GM21423 (cell line): ENCODE measurements around the gene JUND.
A peak's percentile ranks its signal among the peaks of the same experiment; 100 is the strongest.
"Not testable (repeated sequence)": the region's sequence is repeated elsewhere in the genome, so short reads cannot be mapped to it uniquely, and the experiment has no call there.

Experiments used
- ATAC-seq: cut with Tn5 transposase; IDR thresholded peaks from one replicate; pipeline ENCODE4 v1.9.1; 2021; ENCODE audit warnings: mild to moderate bottlenecking, moderate library complexity; ENCODE audit not compliant: unreplicated experiment

Gene JUND

DNA sequence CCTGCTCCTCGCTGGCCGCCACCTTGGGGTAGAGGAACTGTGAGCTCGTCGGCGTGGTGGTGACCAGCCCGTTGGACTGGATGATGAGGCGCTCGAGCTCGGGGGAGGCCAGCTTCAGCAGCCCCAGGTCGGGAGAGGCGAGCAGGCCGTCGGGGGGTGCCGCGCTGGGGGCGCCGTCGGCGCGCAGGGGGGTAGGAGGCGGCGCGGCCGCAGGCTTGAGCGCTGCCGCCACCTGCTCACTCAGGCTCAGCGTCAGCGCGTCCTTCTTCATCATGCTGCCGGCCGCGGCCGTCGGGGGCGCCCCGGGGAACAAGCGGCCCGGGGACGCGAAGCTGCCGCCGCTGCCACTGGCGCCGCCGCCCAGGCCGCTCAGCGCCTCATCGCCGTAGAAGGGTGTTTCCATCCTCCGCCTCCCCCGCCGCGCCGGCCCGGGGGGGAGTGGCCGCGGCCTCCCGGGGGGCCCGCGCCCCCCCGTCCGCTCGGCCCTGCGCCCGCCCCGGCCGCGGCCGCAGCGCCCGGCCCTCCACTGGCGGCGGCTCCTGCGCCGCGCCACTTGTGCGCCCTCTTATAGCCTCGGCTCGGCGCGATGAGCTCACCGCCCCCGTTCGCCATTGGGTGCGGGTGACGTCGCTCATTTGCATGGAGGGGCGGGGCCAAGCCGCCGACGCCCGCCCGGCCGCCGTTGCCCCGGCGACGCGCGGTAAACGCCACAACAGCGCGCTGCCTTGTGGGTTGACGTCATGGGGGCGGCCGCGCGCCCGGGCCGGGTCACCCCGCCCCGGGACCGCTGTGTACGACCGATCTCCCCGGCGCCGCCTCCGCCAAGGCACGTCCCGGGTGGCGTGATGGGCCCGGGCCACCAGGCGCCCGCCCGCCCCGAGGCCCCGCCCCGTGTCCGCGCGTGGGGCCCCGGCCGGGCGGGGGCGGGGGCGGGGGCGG is at the start of gene JUND:
TSS of gene JUND (minus strand) at position 541 of the 939 bp plus-strand sequence. CDS start at position 403, 138 bp downstream.
- ATAC-seq = peak; percentile 62

DNA sequence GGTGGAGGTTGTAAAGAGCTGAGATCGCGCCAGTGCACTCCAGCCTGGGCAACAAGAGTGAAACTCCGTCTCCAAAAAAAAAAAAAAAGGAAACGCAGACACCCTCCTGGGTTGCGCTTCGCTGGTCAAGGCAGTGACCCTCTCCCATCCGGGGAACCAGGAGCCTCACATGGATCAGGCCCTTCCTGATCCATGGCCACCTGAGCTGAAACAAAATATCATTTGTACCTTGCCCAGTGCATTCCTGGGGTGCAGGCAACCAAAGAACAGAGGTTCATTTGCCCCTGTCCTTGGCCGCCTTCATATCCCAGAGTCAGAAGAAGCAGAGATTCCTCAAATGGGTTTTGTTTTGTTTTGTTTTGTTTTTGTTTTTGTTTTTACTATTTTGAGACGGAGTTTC is 49.4 kb upstream of the JUND start:
- no peak for ATAC-seq

DNA sequence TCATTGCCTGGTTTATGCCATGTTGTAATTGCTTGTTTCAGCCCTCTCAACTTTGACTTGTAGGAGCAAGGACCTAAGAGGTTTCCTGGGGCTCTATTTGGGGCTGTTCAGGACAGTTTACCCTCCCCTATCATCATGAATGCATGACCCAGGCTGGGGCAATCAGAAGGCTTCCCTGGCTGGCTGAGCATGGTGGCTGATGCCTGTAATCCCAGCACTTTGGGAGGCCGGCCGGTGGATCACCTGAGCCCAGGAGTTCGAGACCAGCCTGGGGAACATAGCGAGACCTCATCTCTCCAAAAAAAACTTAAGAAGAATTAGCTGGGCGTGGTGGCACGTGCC is 47.6 kb upstream of the JUND start:
- ATAC-seq = no peak

DNA sequence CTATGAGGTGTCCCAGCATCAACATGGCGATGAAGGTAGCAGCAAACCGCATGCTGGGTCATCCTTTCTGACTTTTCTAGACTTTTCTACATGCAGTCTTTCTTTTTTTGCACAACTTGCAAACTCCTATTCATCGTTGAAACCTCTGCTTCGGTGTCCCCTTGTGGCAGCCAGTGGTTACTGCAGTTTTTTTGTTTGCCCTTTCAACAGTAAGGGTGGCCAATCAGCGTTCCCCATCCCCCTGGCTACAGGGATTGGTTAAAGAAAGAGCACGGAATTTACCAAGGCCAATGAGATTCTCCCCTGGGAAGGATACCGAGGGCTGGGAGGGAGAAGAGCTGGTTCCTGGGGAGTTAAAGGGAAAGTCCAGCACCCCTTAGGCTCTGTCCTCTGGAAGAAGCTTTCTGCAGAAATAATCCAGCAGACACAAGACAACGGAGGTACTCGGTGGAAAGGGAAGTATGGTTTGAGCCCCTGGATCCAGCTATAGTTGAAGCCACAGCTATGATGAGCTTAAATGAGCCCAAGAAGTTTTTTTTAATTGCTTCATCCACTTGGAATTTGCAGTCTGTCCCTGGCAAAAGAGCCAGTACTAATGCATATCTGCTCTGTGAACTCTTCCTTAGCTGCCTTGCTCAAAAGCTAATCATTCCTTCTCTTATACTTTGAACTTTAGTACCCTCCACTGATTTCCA is 47.1 kb upstream of the JUND start:
- ATAC-seq = peak; percentile 88

DNA sequence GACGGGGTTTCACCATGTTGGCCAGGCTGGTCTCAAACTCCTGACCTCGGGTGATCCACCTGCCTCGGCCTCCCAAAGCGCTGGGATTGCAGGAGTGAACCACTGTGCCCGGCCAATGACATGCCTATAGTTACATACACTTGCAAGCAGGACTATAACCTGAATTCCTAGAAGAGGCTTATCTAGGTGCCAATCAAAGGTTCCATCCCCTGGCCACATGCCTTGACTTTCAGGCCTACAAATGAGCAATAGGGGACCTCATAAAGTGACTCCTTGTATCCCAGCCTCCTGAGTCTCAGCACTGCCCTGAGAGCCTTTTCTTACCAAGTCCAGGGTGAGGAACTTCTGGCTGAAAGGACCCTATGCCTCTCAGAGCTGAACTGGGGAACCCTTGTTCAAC is 45.4 kb upstream of the JUND start:
- no peak for ATAC-seq

DNA sequence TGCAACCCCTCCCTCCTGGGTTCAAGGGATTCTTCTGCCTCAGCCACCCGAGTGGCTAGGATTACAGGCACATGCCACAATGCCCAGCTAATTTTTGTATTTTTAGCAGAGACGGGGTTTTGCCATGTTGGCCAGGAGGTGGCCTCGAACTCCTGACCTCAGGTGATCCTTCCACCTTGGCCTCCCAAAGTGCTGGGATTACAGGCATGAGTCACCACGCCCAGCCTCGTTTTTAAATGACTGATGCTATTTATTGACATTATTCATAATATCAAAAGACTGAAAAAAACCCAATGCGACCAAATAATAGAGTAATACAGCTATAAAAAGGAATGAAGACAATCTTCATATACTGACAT is 42.9 kb upstream of the JUND start:
- not testable (repeated sequence) for ATAC-seq

DNA sequence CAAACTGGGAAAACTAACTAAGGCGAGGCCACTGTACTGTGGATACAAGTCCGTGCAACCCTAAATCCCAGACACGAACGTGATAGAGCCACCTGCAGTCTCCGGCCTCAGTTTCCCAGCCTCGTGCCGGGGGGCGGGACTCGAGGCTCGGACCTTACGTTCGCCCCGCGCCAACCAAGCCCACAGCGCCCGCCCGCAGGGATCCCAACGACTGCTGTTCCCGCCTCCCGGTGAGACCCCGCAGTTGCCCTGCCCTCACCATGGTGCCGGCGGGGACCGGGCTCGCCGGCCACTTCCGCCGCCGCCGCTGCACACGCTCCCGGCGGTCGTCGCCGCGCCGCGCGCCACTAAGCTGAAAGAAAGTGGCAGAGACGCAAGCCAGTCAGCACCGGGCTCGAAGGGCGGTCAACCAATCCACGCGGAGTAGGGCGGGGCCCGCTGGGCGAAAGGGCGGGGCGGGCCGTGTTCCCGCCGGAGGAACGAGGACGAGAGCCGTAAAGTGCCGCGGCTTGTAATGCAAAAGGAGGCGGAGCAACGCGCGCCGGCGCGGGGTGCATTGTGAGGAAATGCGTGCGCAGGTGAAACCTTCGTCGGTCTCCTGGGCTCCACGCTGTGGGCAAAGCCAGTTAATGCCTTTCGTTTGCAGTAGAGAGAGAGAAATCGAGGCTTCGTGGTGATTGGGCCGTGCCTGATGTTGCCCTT is 41.5 kb upstream of the JUND start, which contains the start of gene LSM4:
TSS of gene LSM4 (minus strand) at position 318 of the 702 bp plus-strand sequence. CDS start at position 262, 56 bp downstream.
- peak; percentile 89 for ATAC-seq

DNA sequence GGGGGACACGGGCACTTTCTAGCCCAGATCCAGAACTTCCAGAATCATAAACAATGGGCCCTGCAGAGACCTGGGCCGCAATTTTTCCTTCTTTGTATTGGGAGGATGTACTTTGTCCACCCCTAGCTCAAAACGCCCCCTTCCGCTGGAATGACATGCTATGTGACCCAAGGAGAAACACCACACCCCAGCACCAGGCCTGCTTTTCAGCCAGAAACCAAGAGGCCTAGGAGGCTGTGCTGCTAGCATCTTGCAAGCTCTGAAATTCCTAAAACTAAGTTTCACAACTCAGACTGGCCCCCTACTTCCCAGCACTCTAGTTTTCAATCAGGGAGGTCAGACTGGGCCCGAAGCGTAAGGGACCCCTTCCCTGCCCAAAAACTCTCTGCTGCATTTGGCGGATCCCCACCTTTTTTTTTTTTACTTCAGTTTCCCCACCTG is 40.9 kb upstream of the JUND start:
- ATAC-seq = no peak

DNA sequence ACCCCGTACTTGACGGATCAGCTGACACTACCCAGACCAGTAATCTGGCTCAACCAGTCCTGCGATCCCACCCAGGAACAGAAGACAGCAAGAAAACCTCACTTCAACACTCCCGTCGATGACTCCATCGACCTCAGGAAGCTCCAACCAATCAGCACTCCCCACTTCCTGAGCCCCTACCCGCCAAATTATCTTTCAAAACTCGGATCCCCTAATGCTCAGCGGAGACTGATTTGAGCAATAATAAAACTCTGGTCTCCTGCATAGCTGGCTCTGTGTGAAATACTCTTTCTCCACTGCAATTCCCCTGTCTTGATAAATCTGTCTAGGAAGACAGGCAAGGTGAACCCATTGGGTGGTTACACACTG is 40.3 kb upstream of the JUND start:
- no peak for ATAC-seq

DNA sequence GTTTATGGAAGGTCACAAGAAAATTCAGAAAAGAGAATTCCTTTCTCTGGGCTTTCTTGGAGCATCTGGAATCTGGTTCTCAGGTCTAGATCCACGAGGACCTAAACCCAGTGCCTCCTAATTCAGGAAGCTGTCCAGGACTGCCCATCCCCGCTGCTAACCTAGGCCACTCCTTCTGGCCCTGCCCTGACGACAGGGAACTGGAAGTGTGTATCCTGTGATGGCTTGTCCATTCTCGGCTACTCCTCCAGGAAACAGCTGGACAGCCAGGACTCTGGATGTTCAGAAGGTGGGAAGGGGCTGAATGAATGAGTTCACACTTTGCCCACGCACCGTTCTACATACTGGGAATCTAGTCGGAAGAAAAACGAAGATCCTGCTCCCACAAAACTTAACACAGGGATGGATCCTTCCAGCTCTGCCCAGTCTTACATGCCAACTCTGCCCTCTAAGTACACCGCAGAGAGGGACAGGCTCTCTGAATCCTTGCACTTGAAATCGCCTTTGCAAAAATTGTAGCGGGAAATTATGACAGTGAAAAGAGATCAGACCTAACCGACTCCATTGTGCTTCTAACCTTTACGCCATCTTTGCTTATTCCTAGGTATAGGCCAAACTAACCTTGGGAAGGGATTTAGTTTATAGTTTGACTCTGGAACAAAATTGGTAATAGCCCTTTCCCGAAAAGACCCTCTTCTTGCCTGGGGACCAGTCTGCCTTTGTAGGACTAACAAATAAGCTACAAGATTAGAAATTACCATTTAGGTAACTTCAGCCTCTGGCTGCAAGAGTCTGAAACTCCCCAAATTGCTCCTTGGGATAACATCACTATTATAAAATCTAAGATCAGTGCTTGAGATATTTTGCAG is 39.7 kb upstream of the JUND start:
- no peak for ATAC-seq

DNA sequence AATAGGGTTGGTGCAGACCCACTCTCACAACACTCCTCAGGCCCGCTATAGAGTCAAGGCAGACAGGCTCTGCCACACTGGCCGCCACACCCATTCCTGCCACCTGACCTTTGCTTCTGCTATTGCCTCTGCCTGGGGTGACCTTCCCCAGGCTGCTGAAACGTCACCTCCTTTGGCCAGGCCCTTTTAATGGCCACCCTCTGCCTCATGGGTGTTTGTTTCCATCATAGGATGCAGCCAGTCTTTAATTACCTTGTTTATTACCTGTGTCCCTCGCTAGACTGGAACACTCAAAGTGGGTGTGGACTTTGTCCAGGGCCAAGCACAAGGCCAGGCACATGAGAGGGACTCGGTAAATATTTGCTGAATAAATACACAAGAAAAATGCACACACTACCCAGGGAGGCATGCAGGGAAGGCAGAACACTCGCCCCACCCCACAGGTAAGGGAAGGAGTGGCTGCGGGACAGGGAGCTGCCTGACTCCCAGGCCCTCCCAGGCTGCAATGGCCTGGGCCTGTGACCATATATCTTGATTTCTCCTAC is 38.2 kb upstream of the JUND start:
- ATAC-seq = no peak

DNA sequence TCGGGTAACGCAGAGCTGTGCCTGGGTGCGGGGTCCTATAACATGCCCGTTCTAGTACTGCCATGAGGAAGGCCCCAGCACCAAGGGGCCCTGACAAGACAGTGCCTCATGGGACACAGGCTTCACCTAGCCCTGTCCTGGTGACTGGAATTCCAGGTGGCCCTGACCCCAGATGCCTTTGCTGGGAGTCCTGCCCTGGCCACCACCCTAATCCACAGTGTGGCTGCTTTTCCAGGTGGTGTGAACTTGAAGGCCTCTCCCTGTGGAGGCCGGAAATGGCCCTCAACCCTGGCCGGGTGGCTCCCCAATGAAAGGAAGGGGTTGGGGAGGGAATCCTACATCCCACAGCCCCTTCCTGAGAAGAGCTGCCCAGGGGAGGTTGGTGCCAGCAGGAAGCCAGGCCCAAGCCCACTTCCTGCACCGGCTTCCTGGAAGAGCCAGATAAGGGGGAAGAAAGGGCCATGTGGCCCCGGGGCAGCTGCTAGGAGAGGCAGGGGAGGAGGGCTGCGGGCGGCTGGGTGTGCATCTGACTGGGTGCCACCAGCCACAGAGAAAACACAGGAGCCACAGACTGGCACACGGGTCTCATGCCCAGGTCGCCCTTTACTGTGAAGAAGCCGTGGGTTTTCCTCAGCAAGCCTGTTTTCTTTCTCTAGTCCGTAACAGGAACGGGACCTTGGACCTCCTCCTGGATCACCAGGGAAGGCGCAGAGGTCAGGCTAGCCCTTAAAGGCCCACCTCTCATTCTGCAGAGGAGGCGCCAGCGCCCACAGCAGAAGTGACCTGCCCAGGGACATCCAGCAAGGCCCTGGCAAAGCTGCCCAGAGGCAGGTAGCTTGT is 36.8 kb upstream of the JUND start:
- ATAC-seq = no peak

DNA sequence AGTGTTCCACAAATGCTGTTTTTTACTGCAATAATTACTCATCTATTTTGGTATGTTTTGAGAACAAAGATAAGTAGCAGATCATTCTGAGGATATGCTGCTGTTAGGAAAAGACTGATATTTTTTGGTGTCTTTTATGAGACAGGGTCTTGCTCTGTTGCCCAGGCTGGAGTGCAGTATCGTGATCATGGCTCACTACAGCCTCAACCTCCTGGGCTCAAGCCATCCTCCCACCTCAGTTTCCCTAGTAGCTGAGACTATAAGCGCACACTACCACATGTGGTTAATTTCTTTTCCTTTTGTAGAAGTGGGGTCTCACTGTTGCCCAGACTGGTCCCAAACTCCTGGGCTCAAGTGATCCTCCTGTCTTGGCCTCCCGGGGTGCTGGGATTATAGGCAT is 32.0 kb upstream of the JUND start:
- ATAC-seq = no peak

DNA sequence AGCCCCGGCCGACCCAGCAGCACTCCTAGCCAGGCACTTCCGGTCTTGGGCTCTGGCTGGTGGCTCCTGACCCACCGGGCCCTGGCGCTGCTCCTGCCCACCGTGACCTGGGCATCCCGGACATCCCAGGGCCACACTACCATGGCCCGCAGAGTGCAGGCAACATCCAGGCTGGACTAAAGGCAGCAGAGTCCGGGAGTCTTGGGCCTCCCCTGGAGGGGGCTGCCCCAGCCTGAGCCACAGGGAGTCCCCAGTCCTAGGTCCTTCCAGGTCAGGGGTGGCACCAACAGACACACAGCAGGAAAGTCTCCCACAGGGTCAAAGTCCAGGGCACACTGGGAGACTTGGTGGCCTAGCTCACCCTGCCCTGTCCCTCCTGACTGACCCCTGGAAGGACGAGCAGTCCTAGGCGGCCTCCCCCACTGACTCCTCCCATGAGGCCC is 30.7 kb upstream of the JUND start:
- no peak for ATAC-seq

DNA sequence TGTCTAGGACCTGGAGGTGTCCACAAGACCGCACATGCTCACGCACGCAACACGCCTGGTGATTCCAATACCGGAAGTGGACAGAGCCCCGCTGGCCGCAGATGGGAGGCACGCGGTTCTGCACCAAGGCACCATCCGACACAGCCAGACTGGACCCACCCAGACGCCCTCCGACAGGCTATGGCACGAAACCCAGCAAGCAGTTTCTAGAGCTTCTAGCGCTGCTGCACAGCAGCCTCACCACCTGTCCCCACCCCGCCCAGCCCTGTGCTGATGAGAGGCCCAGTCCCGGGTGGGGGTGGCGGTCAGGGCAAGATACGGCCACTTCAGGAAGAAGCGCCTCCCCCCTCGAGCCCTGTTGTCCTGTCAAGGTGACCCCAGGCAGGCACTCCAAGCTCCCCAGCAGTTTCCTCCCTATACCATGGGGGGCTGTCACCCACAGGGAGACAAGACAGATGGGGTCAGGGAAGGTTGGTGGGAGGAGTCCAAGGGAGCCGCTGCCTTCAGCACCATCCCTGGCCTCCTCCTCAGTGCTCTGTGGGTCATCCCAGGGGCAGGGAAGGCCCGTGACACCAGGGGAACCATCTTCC is 30.2 kb upstream of the JUND start:
- ATAC-seq = no peak

DNA sequence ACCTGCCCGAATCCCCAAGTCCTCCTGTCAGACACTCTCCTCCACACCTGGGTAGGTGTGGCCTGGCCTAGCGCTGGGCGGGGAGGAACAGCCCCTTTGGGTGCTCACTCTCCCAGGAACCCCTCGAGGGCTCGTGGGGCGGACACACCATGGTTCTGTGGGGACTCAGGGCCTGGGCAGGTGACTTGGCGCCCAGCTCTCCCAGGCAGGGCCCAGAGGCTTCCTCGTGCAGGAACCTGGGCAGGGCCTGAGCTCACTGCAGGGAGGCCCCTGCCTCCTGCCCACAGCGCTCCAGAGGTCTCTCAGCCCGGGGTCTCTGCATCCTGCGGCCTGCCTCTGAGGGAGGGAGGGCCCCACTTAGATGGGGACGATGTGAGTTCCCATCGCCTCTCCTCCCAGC is 29.5 kb upstream of the JUND start:
- no peak for ATAC-seq

DNA sequence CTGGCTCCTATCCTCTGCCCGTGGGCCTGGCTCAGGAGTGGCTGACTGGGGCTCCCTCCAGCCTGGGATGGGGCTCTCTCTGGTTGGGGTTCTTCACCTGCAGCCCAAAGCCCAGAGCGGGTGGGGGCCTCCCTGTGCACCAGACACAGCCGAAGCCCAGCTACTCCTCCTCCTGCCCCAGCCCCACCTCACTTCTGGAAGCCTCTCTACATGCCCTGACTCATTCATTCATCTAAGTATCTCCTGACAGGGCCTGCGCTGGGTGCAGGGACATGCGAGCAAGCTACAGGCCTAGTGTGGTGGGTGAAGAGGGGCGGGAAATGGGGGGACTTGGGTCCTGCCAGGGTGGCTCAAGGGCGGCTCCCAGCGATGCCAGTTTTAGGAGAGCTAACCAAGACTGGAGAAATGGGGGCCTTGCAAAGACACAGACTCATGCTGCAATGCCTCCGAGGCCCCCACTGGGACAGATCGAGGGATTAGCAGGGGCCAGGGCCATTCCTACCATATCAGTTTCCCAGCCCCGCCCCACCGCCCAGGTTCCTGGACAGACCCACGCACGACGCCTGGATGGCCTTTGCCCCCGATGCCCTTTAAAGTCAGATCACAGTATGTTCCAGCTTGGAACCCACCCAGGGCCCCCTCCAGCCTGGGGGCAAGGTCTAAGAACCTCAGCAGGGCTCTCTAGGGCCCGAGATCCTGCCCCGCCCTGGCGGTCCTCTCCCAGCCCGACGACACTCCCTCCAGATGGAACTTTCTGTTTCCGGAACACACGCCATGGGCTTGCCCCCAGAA is 28.9 kb upstream of the JUND start:
- ATAC-seq = no peak

DNA sequence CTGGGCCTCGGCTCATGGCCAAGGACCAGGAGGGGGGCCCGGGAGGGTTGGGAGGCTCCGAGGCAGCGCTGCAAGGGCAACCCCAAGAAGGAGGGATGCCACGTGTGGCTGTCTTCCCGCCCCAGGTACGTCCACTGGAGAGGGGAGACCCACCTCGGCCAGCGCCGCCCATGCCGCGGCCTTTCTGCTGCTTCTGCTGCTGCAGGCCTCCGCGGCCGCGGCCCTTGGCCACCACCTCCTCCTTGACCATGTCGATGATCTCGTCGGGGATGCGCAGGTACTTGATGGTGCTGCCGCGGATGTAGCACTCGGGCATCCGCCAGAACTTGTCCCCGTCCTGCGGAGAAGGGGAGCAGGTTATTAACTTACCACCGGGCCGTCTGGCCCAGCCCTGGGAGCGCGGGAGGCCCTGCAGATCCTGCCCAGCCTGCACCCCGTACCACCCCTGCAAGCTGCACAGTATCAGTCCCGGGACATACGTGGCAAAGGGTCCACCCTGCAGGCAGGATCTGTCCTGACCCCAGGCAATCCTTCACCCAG is 28.2 kb upstream of the JUND start:
- ATAC-seq = no peak
